GM12878 (cell line): ENCODE data around the gene SMAD4. TPM values are rescaled to one million over a fixed set of nuclear protein-coding genes. Genes with fewer than 3 reads are reported as not detected.

Experiments used
- ATAC-seq: fragments of 200-7000 bp; cut with Tn5 transposase; 3 replicates; pipeline ENCODE4 v1.9.1; 2020; ENCODE audit warnings: mild to moderate bottlenecking, moderate library complexity
- BruUV-seq: library from RNA; stranded (reverse); fragments of 400-500 nt; replicated peaks from 2 replicates; lab custom pipeline; 2021; lab: Mats Ljungman, UMichigan
- CTCF ChIA-PET: fragments of 300-600 bp; sonication (Branson Sonifier 250); formaldehyde crosslinking; extraction: SDS; loops from one replicate; lab custom pipeline; 2021; ENCODE audit warnings: inconsistent platforms; lab: Yijun Ruan, JAX
- POLR2A ChIA-PET: fragments of 350-600 bp; formaldehyde crosslinking; extraction: SDS; loops from one replicate; lab custom pipeline; 2021; ENCODE audit warnings: inconsistent platforms; lab: Charles Lee
- RAD21 ChIA-PET: fragments of 300-600 bp; sonication (Branson Sonifier 250); formaldehyde crosslinking; loops from one replicate; lab custom pipeline; 2023; ENCODE audit warnings: antibody characterized with exemption; ENCODE audit not compliant: unreplicated experiment; lab: Charles Lee
- SMC1A ChIA-PET: fragments of 300-600 bp; sonication (Branson Sonifier 250); formaldehyde crosslinking; loops from one replicate; lab custom pipeline; 2023; ENCODE audit not compliant: unreplicated experiment, uncharacterized antibody; lab: Charles Lee
- DNase-seq: peaks from one replicate; pipeline ENCODE4 v3.0.0-alpha.2; 2011; ENCODE audit warnings: low read depth, low spot score
- FAIRE-seq: peaks from 3 replicates; lab custom pipeline; 2011; peaks lifted over from hg19 to GRCh38; lab: Jason Lieb, UNC
- H2AFZ ChIP-seq: 2 replicates; pipeline ENCODE4 v1.6.0; 2011; ENCODE audit warnings: low read depth, low read length, control low read depth; ENCODE audit not compliant: control insufficient read depth
- H3K27ac ChIP-seq: 2 replicates; pipeline ENCODE4 v1.5.1; 2011; ENCODE audit warnings: control low read depth; ENCODE audit not compliant: control insufficient read depth, insufficient read depth
- H3K27me3 ChIP-seq, 2 experiments: replicated peaks in 1 of 2; 2 replicates each; pipeline versions ENCODE4 v1.6.0 to v1.6.1; 2011; ENCODE audit warnings: low read length in 1 of 2; ENCODE audit not compliant: control insufficient read depth in 2 of 2, insufficient read depth in 2 of 2
- H3K36me3 ChIP-seq, 2 experiments: 2 replicates each; pipeline ENCODE4 v1.5.1; 2011; ENCODE audit warnings: low read length in 1 of 2; ENCODE audit not compliant: control insufficient read depth in 2 of 2, insufficient read depth in 2 of 2
- H3K4me1 ChIP-seq: 2 replicates; pipeline ENCODE4 v1.6.1; 2011; ENCODE audit warnings: mild to moderate bottlenecking, low read length, moderate library complexity, mixed read lengths; ENCODE audit not compliant: control insufficient read depth, insufficient read depth
- H3K4me2 ChIP-seq: 2 replicates; pipeline ENCODE4 v1.6.0; 2011; ENCODE audit warnings: control low read depth; ENCODE audit not compliant: control insufficient read depth, insufficient read depth
- H3K4me3 ChIP-seq: fragments of 200-600 bp; sonication (generic); 2 replicates; pipeline ENCODE4 v1.5.1; 2016
- H3K79me2 ChIP-seq: 2 replicates; pipeline ENCODE4 v1.6.0; 2011; ENCODE audit warnings: low read length; ENCODE audit not compliant: control insufficient read depth, insufficient read depth
- H3K9ac ChIP-seq: 2 replicates; pipeline ENCODE4 v1.8.0; 2011; ENCODE audit warnings: low read length, control low read depth, mixed read lengths; ENCODE audit not compliant: control insufficient read depth, insufficient read depth
- H3K9me3 ChIP-seq: replicated peaks from 3 replicates; pipeline ENCODE4 v1.5.1; 2011; ENCODE audit warnings: mild to moderate bottlenecking, low read length; ENCODE audit not compliant: control insufficient read depth, insufficient read depth
- H4K20me1 ChIP-seq: 2 replicates; pipeline ENCODE4 v1.6.0; 2011; ENCODE audit not compliant: control insufficient read depth, insufficient read depth
- CBFB ChIP-seq: IDR thresholded peaks from 2 replicates; pipeline ENCODE4 v1.6.1; 2016; ENCODE audit warnings: antibody characterized with exemption, low read depth
- IRF4 ChIP-seq: IDR thresholded peaks from 2 replicates; pipeline ENCODE4 v1.6.1; 2011; ENCODE audit warnings: low read depth, low read length
- SMAD1 ChIP-seq: fragments of 450-650 bp; IDR thresholded peaks from 2 replicates; pipeline ENCODE4 v1.6.1; 2018; ENCODE audit warnings: mild to moderate bottlenecking, low read depth; ENCODE audit not compliant: partially characterized antibody
- TBL1XR1 ChIP-seq: IDR thresholded peaks from 2 replicates; pipeline ENCODE4 v1.6.1; 2012; ENCODE audit warnings: low read depth, low read length, improper control_type of control experiment
- YBX1 ChIP-seq: fragments of 450-650 bp; IDR thresholded peaks from 2 replicates; pipeline ENCODE4 v1.6.1; 2016; ENCODE audit warnings: antibody characterized with exemption
- in situ Hi-C: fragments of 300-500 bp; cut with MboI; formaldehyde crosslinking; loops from 9 replicates; pipeline ENCODE4 v1.14.3; 2018; ENCODE audit warnings: mixed read lengths
- intact Hi-C: fragments of 100-400 bp; cut with micrococcal nuclease; formaldehyde crosslinking; loops from one replicate; pipeline ENCODE4 v1.14.2; 2022; ENCODE audit not compliant: unreplicated experiment
- polyA plus RNA-seq, 11 experiments: library from polyadenylated mRNA; depleted of rRNA in 4 of 11; unstranded in 6 of 11; stranded (reverse) in 5 of 11; fragments of >200 nt; fragmentation: Nextera tagmentation in 4 of 11; fragmentation: Illumina TruSeq in 1 of 11; extraction: Ambion mirVana in 4 of 11; extraction: Trizol in 1 of 11; gene quantifications; 1 replicate in 1 of 11; 2 replicates in 10 of 11; pipeline versions ENCODE4 v1.2.1 to v1.2.3, GENCODE V29; 2011 to 2016; ENCODE audit warnings: inconsistent platforms in 2 of 11, missing spikeins in 2 of 11, low read depth in 1 of 11
- total RNA-seq, 4 experiments: library from RNA; depleted of rRNA in 3 of 4; stranded (reverse); fragments of >200 nt in 3 of 4; fragmentation: Illumina TruSeq in 1 of 4; extraction: Trizol in 1 of 4; gene quantifications; 2 replicates each; pipeline versions ENCODE4 v1.2.1 to v1.2.3, GENCODE V29; 2013 to 2021
- TF ChIP-seq, protein P1 (sequence below): fragments of 450-650 bp; IDR thresholded peaks from 2 replicates; pipeline ENCODE4 v1.6.1; 2017; ENCODE audit warnings: mild to moderate bottlenecking, low read depth, inconsistent platforms; ENCODE audit not compliant: poor library complexity, severe bottlenecking
- TF ChIP-seq, protein P2 (sequence below): IDR thresholded peaks from 2 replicates; pipeline ENCODE4 v1.6.1; 2012; ENCODE audit warnings: low read depth, low read length, improper control_type of control experiment

SMAD4 gene
- total and polyA plus RNA-seq, 10 of the 15 experiments (the other 5 are each of a cell fraction or from before 2014, with no cell fraction given), result 9.6 to 99.9 (median 37.5) TPM

DNA sequence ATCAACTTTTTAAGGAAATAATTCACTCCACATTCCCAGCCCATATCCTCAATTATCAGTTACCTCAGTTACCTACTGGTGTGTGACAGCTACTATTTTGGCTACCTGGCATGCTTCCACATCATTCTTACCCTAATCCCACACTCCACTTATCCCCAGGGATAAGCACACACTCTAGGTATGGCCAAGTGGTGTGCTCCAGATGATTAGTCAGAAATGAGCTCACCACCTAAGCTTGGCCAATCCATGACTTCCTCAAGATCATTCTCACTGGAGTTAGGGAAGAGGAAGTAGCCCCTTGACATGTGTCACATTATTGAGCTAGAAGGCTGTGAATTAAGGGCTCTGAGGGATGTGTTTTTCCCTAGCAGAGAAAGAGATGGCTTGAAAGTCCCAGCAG, 20.9 kb upstream of the SMAD4 start:
- intact Hi-C loops (no loop called here), in situ Hi-C loops (no loop called here)
- Histone ChIP-seq H3K27ac (no peak overlapping the region), H3K36me3 (no peaks in the 10 kb centered on the region), H3K9ac (no peak overlapping the region), H3K4me3 (no peak overlapping the region), H3K9me3 (no peaks in the 10 kb centered on the region), H3K79me2 (no peaks in the 10 kb centered on the region), H3K4me2 (no peak overlapping the region), H3K27me3 (no peaks in the 10 kb centered on the region), H4K20me1 (no peaks in the 10 kb centered on the region), H2AFZ (no peak overlapping the region), H3K4me1 (no peaks in the 10 kb centered on the region)
- DNase-seq (no peak), ATAC-seq (no peak), FAIRE-seq (no peak)
- ChIA-PET SMC1A (interaction anchor here (0.8 to 1.5 kb wide), 4 partner anchors 9 to 188 kb away, joined by 3 to 5 read pairs (median 4); no protein-coding TSS in a partner anchor), POLR2A (no interaction called here), CTCF (no interaction called here), RAD21 (no interaction called here)
- TF ChIP-seq IRF4 (no peak), TBL1XR1 (no peak), SMAD1 (no peak), YBX1 (no peak), CBFB (no peak)
- TF ChIP-seq, protein P1, sequence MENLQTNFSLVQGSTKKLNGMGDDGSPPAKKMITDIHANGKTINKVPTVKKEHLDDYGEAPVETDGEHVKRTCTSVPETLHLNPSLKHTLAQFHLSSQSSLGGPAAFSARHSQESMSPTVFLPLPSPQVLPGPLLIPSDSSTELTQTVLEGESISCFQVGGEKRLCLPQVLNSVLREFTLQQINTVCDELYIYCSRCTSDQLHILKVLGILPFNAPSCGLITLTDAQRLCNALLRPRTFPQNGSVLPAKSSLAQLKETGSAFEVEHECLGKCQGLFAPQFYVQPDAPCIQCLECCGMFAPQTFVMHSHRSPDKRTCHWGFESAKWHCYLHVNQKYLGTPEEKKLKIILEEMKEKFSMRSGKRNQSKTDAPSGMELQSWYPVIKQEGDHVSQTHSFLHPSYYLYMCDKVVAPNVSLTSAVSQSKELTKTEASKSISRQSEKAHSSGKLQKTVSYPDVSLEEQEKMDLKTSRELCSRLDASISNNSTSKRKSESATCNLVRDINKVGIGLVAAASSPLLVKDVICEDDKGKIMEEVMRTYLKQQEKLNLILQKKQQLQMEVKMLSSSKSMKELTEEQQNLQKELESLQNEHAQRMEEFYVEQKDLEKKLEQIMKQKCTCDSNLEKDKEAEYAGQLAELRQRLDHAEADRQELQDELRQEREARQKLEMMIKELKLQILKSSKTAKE, result no peak
- TF ChIP-seq, protein P2, sequence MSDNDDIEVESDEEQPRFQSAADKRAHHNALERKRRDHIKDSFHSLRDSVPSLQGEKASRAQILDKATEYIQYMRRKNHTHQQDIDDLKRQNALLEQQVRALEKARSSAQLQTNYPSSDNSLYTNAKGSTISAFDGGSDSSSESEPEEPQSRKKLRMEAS, result no peak
- no TSS peak for BruUV-seq
